GM12875 (cell line): ENCODE data around the gene TYMS.

Experiments used
- H3K4me3 ChIP-seq: one replicate; pipeline ENCODE4 v1.5.1; 2011; ENCODE audit warnings: low read depth, low read length, control low read depth
- TF ChIP-seq, protein P1 (sequence below): IDR thresholded peaks from 2 replicates; pipeline ENCODE4 v1.5.1; 2011; ENCODE audit warnings: low read depth, mild to moderate bottlenecking, control low read depth, inconsistent platforms, low read length, moderate library complexity, borderline replicate concordance; ENCODE audit not compliant: insufficient read depth

TYMS gene

DNA sequence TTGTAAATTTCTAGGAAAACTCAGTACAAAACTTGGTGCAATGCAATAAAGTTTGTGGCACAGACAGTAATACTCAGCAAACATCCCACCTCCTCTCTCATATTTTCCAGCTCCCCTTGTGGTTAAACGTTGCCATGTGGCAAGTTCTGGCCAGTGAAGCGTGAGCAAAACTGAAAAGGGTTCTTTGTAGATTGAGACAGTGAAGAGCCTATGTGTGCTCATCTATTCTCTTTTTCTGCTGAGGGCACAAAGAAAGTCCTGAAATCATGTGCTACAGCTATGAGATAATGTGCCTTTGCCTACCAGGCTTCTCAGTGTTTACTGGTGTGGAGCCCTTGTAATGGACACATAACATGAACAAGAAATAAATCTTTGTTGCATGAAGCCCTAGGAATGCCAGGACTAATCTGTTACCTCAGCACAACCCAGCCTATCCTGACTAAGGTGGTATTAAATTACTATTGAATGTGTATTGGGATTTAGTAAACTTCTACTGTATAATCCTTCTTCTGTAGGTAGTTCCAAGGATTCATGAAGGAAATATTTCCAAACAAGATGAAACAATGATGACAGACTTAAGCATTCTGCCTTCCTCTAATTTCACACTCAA lies 13.0 kb upstream of the TYMS start:
- TF ChIP-seq, protein P1, sequence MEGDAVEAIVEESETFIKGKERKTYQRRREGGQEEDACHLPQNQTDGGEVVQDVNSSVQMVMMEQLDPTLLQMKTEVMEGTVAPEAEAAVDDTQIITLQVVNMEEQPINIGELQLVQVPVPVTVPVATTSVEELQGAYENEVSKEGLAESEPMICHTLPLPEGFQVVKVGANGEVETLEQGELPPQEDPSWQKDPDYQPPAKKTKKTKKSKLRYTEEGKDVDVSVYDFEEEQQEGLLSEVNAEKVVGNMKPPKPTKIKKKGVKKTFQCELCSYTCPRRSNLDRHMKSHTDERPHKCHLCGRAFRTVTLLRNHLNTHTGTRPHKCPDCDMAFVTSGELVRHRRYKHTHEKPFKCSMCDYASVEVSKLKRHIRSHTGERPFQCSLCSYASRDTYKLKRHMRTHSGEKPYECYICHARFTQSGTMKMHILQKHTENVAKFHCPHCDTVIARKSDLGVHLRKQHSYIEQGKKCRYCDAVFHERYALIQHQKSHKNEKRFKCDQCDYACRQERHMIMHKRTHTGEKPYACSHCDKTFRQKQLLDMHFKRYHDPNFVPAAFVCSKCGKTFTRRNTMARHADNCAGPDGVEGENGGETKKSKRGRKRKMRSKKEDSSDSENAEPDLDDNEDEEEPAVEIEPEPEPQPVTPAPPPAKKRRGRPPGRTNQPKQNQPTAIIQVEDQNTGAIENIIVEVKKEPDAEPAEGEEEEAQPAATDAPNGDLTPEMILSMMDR = no peak
- no peak overlapping the region for H3K4me3 ChIP-seq

DNA sequence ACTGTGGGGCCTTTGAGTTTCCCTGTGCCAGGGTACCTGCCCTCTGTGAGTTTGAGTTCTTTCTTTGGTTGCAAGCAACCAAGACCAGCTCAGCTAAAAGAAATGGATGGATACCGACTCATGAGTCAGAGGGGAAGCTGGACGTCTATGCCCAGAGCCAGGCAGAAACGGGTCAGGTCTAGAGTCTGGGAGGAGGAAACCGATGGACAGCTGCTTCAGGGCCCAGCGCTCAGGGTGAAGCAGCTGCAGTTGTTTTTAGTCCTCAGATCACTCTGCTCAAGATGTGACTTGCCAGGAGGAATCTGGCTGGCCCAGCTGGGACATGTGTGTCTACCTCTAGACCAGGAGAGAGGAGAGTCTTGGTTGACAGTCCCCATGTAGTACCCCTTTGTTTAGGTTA lies 10.1 kb upstream of the TYMS start:
- TF ChIP-seq, protein P1 = no peak

DNA sequence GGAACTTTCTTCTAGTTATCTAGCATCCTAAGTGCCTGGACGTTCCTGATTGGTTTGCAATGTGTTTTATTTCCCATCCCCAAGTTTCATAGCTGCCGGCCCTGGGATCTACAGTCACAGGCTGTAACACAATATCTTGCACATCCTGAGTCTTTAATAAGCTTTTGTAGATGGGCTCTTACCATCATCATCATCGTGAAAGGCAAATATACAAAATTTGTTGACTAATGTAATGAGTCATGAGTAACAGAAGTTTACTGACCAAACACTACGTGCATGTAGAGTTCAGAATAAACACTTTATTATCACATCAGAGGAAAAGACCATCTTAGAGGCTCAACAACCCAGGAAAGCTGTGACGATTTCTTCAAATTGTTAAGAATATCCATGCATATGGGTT lies 8.1 kb upstream of the TYMS start:
- H3K4me3 ChIP-seq = no peak overlapping the region
- TF ChIP-seq, protein P1 = no peak

More for the DNA sequence above, 10.1 kb upstream of the TYMS start:
- no peak overlapping the region for H3K4me3 ChIP-seq

DNA sequence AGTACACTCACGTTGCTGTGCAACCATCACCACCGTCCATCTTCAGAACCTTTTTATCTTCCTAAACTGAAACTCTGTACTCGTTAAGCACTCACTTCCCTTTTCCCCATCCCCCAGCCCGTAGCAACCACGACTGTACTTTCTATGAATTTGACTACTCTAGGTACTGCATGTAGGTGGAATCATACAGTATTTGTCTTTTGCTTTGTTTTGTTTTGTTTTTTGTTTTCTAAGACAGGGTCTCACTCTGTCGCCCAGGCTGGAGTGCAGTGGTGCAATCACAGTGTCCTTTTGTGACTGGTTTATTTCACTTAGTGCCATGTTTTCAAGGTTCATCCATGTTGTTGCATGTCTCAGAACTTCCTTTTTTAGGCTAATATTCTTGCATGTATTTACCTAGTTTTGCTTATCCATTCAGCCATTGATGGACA lies 7.0 kb upstream of the TYMS start:
- TF ChIP-seq, protein P1 = no peak
- H3K4me3 ChIP-seq = no peak overlapping the region

DNA sequence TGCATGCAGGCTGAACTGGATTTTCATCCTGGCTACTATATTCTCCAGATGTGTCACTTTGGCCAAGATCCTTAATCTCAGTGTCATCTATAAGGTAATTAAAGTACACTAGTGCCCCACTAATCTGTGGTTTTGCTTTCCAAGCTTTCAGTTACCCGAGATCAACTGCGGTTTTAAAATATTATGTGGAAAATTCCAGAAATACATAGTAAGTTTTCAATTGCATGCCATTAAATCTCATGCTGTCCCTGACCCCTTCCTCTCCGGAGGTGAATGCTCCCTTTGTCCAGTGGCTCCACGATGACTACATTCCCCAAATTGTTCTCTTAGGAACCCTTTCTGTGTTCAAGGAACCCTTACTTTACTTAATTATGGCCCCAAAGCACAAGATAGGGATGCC lies 5.3 kb upstream of the TYMS start:
- H3K4me3 ChIP-seq = no peak overlapping the region
- TF ChIP-seq, protein P1 = no peak

DNA sequence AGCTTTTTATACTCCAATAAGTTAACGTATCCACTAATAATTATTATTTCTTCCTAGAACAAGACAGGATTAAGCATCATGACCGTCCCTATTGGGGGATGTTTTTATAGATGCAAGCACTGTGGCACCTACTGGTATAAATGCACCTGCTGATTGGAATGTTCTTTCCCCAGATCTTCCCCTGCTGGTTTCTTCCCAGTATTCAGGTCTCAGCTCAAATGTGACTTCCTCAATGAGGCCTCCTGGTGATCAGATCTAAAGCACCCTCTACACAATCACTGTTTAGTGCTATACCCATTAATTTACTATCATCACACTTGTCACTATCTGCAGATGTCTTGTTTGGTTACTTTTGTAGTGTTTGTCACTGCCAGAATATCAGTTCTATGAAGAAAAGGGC lies 3.9 kb upstream of the TYMS start:
- no peak overlapping the region for H3K4me3 ChIP-seq
- TF ChIP-seq, protein P1 = no peak

DNA sequence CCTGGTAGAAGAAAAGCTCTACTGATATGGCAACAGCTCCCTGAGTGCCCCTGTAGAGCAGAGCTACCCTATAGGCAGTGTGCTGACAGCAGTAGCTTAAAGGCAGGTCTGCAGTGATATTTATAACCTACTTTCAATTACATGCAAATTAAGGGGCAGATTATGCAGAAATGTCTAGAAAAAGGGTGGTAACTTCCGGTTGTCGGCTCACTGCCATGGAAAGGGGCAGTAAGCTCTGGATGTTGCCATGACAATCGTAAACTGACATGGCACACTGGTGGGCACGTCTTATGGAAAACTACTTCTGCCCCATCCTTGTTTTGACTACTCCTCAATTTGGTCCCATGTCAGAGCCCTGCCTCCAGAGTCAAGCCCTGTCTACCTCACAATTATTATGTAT lies 2.9 kb upstream of the TYMS start:
- TF ChIP-seq, protein P1 = no peak
- H3K4me3 ChIP-seq = no peak overlapping the region
